Neural progenitor cell (in vitro differentiated cells): Measurements from ENCODE around the gene SEMA3E. TPM values are rescaled to one million over a fixed set of nuclear protein-coding genes. Genes with fewer than 3 reads are reported as not detected.

ENCODE experiments used
- DNase-seq: peaks from one replicate; pipeline ENCODE4 v3.0.0-alpha.2; 2016; ENCODE audit warnings: low spot score
- H2AFZ ChIP-seq: fragments of 200-600 bp; sonication (generic); replicated peaks from 2 replicates; pipeline ENCODE4 v1.6.1; 2016; ENCODE audit warnings: antibody characterized with exemption
- H3F3A ChIP-seq: fragments of 200-600 bp; sonication (generic); 2 replicates; pipeline ENCODE4 v1.6.1; 2016; ENCODE audit warnings: antibody characterized with exemption, low read depth
- H3K27ac ChIP-seq: fragments of 200-600 bp; sonication (generic); 2 replicates; pipeline ENCODE4 v1.5.1; 2016; ENCODE audit warnings: mild to moderate bottlenecking
- H3K27me3 ChIP-seq: fragments of 200-600 bp; sonication (generic); 2 replicates; pipeline ENCODE4 v1.6.1; 2016; ENCODE audit warnings: mild to moderate bottlenecking, moderate library complexity
- H3K36me3 ChIP-seq: fragments of 200-600 bp; sonication (generic); 2 replicates; pipeline ENCODE4 v1.5.1; 2016
- H3K4me1 ChIP-seq: fragments of 200-600 bp; sonication (generic); 2 replicates; pipeline ENCODE4 v1.6.1; 2016; ENCODE audit warnings: mixed run types
- H3K4me2 ChIP-seq: fragments of 200-600 bp; sonication (generic); 2 replicates; pipeline ENCODE4 v1.6.1; 2016
- H3K4me3 ChIP-seq: fragments of 200-600 bp; sonication (generic); 2 replicates; pipeline ENCODE4 v1.5.1; 2016
- H3K79me2 ChIP-seq: fragments of 200-600 bp; sonication (generic); 2 replicates; pipeline ENCODE4 v1.6.1; 2016; ENCODE audit warnings: low read depth
- H3K9ac ChIP-seq: fragments of 200-600 bp; sonication (generic); 2 replicates; pipeline ENCODE4 v1.6.1; 2016
- H3K9me3 ChIP-seq: fragments of 200-600 bp; sonication (generic); 2 replicates; pipeline ENCODE4 v1.5.1; 2016; ENCODE audit warnings: low read depth
- H4K20me1 ChIP-seq: fragments of 200-600 bp; sonication (generic); 2 replicates; pipeline ENCODE4 v1.6.1; 2016; ENCODE audit warnings: low read depth
- H3K27ac Mint-ChIP-seq: 3 replicates; pipeline ENCODE4 v1.8.0; 2021; ENCODE audit warnings: mixed read lengths
- H3K27me3 Mint-ChIP-seq: 2 replicates; pipeline ENCODE4 v1.8.0; 2022; ENCODE audit warnings: low read depth, mild to moderate bottlenecking, inconsistent platforms, moderate library complexity, mixed read lengths; ENCODE audit not compliant: insufficient read depth
- H3K36me3 Mint-ChIP-seq: 3 replicates; pipeline ENCODE4 v1.8.0; 2021; ENCODE audit warnings: mixed read lengths
- H3K4me1 Mint-ChIP-seq: 3 replicates; pipeline ENCODE4 v1.8.0; 2021; ENCODE audit warnings: mixed read lengths
- H3K4me3 Mint-ChIP-seq: 3 replicates; pipeline ENCODE4 v1.8.0; 2021; ENCODE audit warnings: mild to moderate bottlenecking, moderate library complexity, mixed read lengths
- H3K9me3 Mint-ChIP-seq: 3 replicates; pipeline ENCODE4 v1.8.0; 2020; ENCODE audit warnings: mixed read lengths
- EZH2 ChIP-seq: fragments of 200-600 bp; sonication (generic); IDR thresholded peaks from 2 replicates; pipeline ENCODE4 v1.6.1; 2017; ENCODE audit warnings: antibody characterized with exemption, mild to moderate bottlenecking, moderate library complexity
- EZH2phosphoT487 ChIP-seq: fragments of 200-600 bp; sonication (generic); IDR thresholded peaks from 2 replicates; pipeline ENCODE4 v1.6.1; 2017; ENCODE audit warnings: antibody characterized with exemption
- total RNA-seq: library from RNA; depleted of rRNA; stranded (reverse); fragments of >200 nt; gene quantifications from 2 replicates; pipeline ENCODE4 v1.2.3, GENCODE V29; 2015; ENCODE audit warnings: low replicate concordance
- TF ChIP-seq, protein P1 (sequence below): fragments of 200-600 bp; sonication (generic); IDR thresholded peaks from 2 replicates; pipeline ENCODE4 v1.5.1; 2017; ENCODE audit warnings: antibody characterized with exemption, mild to moderate bottlenecking

SEMA3E gene
- total RNA-seq, 1 donor from 2014 or later: 5.5 TPM

DNA sequence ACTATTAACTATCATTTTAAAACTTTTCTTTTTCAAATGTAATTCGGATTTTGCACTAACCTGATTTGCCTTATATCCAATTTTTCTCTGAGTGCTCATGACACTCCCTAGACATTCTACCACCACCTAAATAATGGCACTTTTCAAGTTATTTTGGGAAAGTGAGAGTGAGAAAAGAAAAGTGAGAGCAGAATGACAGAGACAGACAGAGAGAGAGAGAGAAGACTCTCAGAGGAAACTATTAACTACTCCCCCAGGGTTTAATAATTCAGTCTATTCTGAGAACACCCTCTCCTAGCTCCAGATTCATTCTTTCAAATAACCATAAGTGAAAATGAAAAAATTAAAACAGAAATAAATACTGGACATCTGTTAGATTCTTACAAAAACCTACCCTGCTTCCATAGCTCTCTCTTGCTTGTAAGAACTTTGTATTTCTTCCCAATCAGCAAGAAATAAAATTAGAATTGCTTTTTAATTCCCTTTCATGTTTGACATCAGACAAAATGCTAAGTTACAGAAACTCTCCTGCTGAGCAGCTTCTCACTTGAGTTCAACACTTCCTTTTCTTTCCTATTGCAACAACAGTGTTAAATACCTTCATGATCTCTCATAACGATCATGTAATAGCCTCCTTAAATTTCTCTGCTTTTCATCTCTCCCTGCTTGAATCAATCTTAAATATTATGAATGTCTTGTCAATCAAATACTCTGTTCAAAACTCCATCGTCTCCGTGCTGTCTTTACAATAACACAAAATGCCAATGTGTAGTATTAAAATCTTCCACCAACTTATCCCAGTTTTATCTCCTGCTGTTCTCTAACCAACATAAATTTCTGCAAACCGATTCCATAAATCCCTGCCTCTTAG, 191.7 kb downstream of the SEMA3E start:
- no peak for TF ChIP-seq EZH2
- TF ChIP-seq, protein P1, sequence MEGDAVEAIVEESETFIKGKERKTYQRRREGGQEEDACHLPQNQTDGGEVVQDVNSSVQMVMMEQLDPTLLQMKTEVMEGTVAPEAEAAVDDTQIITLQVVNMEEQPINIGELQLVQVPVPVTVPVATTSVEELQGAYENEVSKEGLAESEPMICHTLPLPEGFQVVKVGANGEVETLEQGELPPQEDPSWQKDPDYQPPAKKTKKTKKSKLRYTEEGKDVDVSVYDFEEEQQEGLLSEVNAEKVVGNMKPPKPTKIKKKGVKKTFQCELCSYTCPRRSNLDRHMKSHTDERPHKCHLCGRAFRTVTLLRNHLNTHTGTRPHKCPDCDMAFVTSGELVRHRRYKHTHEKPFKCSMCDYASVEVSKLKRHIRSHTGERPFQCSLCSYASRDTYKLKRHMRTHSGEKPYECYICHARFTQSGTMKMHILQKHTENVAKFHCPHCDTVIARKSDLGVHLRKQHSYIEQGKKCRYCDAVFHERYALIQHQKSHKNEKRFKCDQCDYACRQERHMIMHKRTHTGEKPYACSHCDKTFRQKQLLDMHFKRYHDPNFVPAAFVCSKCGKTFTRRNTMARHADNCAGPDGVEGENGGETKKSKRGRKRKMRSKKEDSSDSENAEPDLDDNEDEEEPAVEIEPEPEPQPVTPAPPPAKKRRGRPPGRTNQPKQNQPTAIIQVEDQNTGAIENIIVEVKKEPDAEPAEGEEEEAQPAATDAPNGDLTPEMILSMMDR: no peak
- TF ChIP-seq EZH2phosphoT487: no peak
- H3F3A ChIP-seq: peaks cover 33% of the 10 kb centered on the region
- no peaks in the 10 kb centered on the region for H3K36me3 ChIP-seq
- no peaks in the 10 kb centered on the region for H3K9me3 ChIP-seq
- Mint-ChIP-seq H3K4me3 (no peak overlapping the region), H3K4me1 (peaks cover 15% of the 10 kb centered on the region), H3K27ac (no peak overlapping the region), H3K27me3 (peaks cover 13% of the 10 kb centered on the region), H3K9me3 (peaks cover 4% of the 10 kb centered on the region), H3K36me3 (no peaks in the 10 kb centered on the region)
- H3K79me2 ChIP-seq: peaks cover 52% of the 10 kb centered on the region
- no peak overlapping the region for H3K9ac ChIP-seq
- peaks cover 44% of the 10 kb centered on the region for H3K4me1 ChIP-seq
- H3K27me3 ChIP-seq: no peaks in the 10 kb centered on the region
- peak overlapping the region; percentile 94 for H2AFZ ChIP-seq
- H3K4me2 ChIP-seq: peak overlapping the region; percentile 55
- H3K27ac ChIP-seq: no peak overlapping the region
- H4K20me1 ChIP-seq: no peaks in the 10 kb centered on the region
- no peak for DNase-seq
- no peak overlapping the region for H3K4me3 ChIP-seq

DNA sequence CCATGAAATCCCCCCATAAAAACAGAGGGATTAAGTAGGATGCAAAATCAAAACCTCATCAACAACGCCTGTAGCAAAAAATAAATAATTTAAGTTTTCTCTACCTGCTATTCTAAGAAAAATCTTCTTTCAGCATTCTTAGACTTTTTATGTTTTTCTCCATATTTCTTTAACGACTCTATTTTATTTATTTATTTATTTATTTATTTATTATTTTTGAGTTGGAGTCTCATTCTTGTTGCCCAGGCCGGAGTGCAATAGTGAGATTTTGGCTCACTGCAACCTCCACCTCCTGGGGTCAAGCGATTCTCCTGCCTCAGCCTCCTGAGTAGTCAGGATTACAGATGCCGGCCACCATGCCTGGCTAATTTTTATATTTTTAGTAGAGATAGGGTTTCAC, 192.5 kb downstream of the SEMA3E start:
- no peak overlapping the region for H3K27ac Mint-ChIP-seq
- Histone ChIP-seq H3F3A (peaks cover 40% of the 10 kb centered on the region), H3K4me3 (no peak overlapping the region), H3K9ac (no peak overlapping the region), H3K27ac (no peak overlapping the region), H3K4me1 (peaks cover 52% of the 10 kb centered on the region), H3K36me3 (no peaks in the 10 kb centered on the region), H3K79me2 (peaks cover 46% of the 10 kb centered on the region), H4K20me1 (no peaks in the 10 kb centered on the region), H3K9me3 (no peaks in the 10 kb centered on the region), H2AFZ (no peak overlapping the region), H3K4me2 (no peak overlapping the region), H3K27me3 (no peaks in the 10 kb centered on the region)
- DNase-seq: no peak
- peaks cover 4% of the 10 kb centered on the region for H3K9me3 Mint-ChIP-seq
- no peaks in the 10 kb centered on the region for H3K36me3 Mint-ChIP-seq
- H3K4me3 Mint-ChIP-seq: no peak overlapping the region
- TF ChIP-seq EZH2 (no peak), EZH2phosphoT487 (no peak)
- TF ChIP-seq, protein P1: no peak
- H3K27me3 Mint-ChIP-seq: peaks cover 10% of the 10 kb centered on the region
- peaks cover 20% of the 10 kb centered on the region for H3K4me1 Mint-ChIP-seq

DNA sequence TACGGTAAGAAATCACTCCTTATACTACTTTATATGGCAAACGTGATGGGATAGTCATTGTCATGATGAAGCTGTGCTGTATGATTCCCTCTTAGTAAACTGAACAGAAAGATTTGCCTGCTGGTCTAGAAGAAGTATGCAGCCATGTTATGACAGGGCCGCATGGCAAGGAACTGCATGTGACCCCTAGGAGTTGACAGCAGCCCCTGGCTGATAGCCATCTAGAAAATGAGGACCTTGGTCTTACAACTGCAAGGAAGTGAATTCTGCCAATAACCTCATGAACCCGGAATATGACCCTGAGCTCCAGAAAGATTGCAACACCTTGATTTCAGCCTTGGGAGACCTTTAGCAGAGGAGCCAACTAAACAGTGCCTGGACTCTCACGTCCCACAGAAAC, 193.3 kb downstream of the SEMA3E start:
- Histone ChIP-seq H3K9ac (no peak overlapping the region), H3K27me3 (no peaks in the 10 kb centered on the region), H3K4me2 (no peak overlapping the region), H3K36me3 (no peaks in the 10 kb centered on the region), H2AFZ (no peak overlapping the region), H3K79me2 (peaks cover 38% of the 10 kb centered on the region), H3K27ac (no peak overlapping the region), H3F3A (peaks cover 44% of the 10 kb centered on the region), H3K4me3 (no peak overlapping the region), H4K20me1 (no peaks in the 10 kb centered on the region), H3K9me3 (no peaks in the 10 kb centered on the region), H3K4me1 (peaks cover 52% of the 10 kb centered on the region)
- Mint-ChIP-seq H3K27ac (no peak overlapping the region), H3K4me1 (peaks cover 20% of the 10 kb centered on the region), H3K27me3 (peaks cover 5% of the 10 kb centered on the region), H3K4me3 (no peak overlapping the region), H3K36me3 (no peaks in the 10 kb centered on the region), H3K9me3 (no peaks in the 10 kb centered on the region)
- TF ChIP-seq EZH2phosphoT487: no peak
- TF ChIP-seq EZH2: no peak
- TF ChIP-seq, protein P1: no peak
- DNase-seq: no peak
